ENCODE data around the gene TMEM61.
"Not testable (repeated sequence)": the region's sequence is repeated elsewhere in the genome, so short reads cannot be mapped to it uniquely, and the experiment has no call there.

Gene TMEM61

DNA sequence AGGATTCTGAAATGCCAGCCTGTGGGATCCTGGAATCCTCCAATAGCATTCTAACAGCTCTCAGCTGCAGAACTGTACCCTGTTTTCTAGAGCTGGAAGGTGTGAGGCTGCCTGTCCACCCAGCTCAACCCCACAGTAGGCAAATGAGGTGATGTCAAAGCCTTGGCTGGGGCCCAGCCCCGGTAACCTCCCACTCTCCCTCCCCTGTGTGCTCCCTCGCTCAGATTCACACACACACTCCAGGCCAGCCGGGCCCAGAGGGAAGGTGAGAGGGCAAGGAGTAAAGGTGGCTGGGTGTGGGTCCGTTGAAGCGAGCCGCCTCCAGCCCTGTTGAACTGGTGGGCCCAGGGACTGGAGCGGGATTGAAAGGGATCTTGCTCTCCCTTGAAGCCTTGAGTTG is 18.2 kb downstream of the TMEM61 start, which contains the start of gene BSND:
Gene BSND (plus strand): TSS at position 257 of the 400 bp plus-strand sequence. CDS start 254 bp downstream, outside the sequence.
- in situ Hi-C loops (cut with MboI; ENCODE audit: low sequenced_read_pairs) = loop anchor here (5.0 kb wide), 1 partner anchor 46 kb away; no protein-coding TSS in a partner anchor

DNA sequence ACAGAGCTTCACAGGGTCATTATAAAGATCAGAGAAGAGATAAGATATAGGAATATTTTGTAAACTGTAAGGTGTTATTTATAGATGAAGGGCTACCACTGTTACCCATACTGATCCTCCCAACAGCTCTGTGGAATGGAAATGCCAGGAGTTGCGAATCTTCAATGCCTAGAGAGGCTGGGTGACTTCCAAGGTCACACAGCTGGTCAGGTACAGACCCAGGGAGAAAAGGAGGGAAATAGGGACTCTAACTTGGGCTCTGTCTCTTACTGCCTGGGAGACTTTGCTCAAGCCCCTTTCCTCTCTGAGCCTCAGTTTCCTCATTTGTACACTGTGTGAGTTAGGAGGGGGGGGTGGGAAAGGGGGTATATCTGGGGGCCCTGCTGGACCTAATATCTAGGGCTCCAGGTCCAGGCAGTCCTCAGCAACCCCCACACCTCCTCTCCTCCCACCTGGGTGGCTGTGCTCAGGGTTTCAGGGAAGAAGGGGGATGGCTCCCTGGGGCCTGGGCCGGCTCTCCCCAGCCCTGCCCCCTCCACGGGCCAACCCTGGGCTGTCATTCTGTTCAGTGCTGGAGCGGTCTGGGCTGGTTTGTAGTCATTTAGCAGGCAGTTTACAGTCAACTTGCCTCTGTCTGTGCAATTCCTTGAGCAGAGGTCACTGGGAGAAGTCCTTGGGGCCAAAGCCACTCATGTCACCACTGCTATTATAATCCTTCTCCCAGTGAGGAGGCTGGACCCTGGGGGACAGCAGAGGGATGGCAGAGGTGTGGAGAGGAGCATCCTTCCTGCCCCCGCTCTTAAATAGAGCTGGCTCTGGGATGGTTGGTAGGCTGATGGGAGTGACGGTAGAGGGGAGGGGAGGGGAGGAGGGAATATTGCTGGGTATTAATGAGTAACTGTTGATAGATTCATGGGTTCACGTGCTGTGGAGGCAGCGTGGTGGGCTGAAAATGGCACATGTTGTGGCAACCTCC is 20.0 kb downstream of the TMEM61 start:
- in situ Hi-C loops (cut with MboI; ENCODE audit: low sequenced_read_pairs) = no loop called here

DNA sequence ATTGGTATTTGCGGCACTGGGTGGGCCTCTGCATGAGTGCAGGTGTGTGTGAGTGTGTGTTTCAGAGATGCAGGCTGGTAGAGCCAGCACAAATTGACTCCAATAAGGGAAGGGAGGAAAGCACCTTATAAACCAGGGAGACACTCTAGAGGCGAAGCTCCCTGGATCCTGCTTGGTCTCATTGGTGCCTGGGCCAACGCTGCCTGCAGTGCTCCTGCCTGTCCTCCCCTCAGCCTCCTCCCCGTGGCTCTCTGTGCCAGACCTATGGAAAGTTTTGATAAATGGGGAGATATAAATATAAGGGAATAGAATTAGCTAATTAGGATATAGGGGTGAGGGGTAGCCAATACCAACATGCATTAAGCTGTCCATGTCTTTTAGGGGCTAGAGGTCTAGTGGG is 20.9 kb downstream of the TMEM61 start:
- in situ Hi-C loops (cut with MboI; ENCODE audit: low sequenced_read_pairs) = no loop called here

DNA sequence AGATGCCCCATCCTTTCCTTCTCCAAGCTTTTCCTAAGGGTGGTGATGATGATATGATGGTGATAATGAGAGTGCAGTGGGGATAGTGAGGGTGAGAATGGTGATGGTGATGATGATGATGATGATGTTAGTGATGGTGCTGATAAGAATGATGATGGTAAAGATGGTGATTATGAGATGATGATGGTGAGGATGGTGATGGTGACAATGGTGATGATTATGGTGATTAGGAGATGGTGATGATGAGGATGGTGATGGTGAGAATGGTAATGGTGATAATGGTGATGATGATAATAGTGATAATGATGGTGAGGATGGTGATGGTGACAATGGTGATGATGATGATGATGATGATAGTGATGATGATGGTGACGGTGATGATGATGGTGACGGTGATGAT is 22.3 kb downstream of the TMEM61 start:
- in situ Hi-C loops (cut with MboI; ENCODE audit: low sequenced_read_pairs) = no loop called here

DNA sequence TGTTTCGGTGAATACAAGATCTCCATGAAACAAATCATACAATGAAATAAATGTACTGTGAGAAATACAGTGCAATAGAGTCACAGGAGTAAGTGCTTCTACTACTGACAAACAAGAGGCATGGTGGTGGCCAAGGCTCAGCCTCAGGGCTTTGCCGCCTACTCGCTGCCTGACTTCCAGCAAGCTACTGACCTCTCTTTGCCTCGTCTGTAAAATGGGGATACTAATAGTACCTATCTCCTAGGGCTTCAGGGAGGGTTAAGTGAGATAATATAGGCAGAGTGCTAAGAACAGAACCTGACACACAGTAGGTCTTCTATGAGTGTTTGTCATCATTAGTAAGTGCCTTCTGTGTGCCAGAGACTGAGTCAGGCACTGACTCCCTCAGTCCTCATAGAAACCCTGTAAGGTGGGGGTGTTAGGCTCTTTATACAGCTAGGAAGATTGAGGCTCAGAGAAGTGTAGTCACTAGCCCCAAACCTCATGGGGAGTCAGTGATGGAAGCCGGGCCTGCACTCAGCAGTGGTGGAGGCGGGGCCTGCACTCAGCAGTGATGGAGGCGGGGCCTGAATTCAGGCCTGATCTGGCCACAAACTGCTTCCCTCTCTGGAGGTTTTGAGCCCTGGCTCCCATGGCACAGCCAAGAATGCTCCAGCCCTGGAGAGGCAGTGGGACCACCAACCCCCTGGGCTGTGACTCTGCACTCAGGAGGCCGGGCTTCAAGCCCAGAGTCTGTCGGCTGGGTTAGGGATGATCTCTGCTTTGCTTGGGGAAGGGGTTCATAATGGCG is 25.1 kb downstream of the TMEM61 start:
- in situ Hi-C loops (cut with MboI; ENCODE audit: low sequenced_read_pairs) = no loop called here

DNA sequence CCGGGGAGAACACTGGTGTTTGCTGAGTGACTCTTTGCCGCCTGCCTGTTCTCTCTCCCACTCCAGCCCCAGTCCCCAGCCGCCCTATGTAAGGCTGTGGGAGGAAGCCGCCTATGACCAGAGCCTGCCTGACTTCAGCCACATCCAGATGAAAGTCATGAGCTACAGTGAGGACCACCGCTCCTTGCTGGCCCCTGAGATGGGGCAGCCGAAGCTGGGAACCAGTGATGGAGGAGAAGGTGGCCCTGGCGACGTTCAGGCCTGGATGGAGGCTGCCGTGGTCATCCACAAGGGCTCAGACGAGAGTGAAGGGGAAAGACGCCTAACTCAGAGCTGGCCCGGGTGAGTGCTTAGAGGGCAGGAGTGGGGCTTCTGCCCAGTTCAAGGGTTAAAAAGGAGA is 26.5 kb downstream of the TMEM61 start:
- in situ Hi-C loops (cut with MboI; ENCODE audit: low sequenced_read_pairs) = no loop called here

DNA sequence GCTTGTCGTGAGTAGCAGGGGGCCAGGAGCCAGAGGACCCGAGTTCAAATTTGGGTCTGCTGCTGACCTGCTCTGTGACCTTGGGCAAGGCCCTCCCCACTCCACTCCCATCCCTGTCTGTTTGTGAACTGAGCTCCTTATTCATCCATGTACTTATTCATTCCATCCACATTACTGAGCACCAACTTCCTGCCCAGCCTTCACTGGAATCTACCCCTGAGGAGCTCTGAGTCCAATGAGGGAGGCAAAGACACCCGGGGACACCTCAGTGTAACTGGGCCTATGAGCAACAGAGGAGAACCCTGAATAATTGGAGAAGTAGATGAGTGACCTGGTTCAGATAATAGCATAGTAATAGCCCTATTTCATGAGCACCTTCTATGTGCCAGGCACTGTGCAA is 27.2 kb downstream of the TMEM61 start:
- in situ Hi-C loops (cut with MboI; ENCODE audit: low sequenced_read_pairs) = no loop called here

DNA sequence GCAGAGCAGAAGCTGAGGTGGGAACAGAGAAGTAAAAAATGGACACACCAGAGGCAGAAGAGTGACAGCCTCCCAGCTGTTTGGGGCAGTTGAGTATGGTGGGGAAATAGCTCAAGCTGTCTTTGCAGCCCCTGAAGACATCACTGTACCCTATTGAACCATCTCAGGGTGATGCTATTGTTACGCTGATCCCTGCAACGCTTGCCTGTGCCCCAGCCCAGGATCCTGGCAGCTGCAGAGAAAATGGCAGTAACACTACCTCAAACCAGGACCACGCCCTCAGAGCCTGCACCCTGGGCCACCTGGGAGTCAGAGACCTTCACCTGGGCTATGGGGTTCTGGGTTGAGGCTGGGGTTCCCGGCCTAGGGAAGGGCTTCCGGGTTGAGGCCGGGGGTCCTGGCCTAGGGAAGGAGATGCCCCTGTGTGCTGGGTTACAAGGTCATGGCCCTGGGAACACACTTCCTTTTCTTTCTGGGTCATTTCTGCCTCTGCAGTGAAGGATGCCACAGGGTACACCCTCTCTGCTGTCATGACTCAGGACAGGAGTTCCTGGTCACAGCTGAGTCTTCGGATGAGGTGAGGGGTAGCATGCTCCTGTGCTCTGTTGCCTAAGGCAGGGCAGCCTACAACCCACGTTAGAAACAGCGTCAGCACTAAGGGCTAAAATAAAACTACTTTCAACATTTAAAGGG is 29.9 kb downstream of the TMEM61 start:
- in situ Hi-C loops (cut with MboI; ENCODE audit: low sequenced_read_pairs) = no loop called here

DNA sequence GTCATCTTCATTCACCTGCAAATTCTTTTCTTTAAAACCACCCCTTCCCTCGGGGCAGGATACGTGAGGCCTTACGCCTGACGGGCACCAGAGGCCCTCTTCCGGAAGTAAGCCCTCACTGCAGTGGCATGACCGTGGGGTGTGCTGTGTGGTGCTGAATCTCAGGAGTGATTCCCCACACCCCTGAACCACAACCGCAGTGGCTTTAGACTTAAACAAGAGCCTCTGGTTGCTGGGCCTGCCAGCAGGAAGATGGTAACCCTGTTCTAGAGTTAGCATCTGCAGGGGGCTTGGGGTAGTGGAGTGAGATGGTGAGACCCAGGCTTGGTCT is 30.4 kb downstream of the TMEM61 start:
- in situ Hi-C loops (cut with MboI; ENCODE audit: low sequenced_read_pairs) = no loop called here

DNA sequence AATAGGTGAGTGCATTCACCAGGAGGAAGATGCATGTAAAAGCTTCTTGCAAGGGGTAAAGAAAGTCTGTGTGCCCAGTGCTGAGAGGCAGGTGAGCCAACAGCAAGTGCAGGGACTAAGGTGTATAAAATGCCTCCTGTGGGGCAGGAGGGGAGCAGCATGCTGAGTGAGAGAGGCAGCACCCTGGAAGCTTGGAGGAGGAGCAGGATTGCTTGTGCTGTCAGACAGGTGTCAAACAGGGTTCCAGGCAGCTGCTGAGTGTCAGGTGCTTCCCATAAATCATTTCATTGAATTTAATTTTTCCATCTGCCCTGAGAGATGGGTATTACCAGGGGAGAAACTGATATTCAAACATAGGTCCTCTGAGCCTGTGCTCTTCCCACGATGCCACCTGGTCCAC is 32.2 kb downstream of the TMEM61 start:
- in situ Hi-C loops (cut with MboI; ENCODE audit: low sequenced_read_pairs) = no loop called here

DNA sequence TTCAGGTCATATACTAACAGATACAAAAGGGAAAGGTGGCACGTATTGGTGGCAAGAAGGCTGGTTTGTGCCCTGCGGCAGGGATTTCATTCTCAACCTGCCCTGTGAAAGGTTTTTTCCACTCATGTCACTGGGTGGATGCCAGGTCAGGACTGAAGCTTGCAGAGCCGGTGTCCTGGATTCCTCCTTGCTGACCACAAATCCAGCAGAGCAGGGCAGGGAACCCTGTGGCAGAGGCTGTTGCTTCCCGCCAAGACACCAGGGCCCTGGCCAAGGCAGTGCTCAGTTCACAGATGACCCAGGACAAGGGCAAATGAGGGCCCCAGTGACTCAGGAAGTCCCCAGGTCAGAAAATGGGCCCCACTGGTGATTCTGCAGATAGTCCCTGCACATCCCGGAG is 34.7 kb downstream of the TMEM61 start:
- in situ Hi-C loops (cut with MboI; ENCODE audit: low sequenced_read_pairs) = no loop called here

DNA sequence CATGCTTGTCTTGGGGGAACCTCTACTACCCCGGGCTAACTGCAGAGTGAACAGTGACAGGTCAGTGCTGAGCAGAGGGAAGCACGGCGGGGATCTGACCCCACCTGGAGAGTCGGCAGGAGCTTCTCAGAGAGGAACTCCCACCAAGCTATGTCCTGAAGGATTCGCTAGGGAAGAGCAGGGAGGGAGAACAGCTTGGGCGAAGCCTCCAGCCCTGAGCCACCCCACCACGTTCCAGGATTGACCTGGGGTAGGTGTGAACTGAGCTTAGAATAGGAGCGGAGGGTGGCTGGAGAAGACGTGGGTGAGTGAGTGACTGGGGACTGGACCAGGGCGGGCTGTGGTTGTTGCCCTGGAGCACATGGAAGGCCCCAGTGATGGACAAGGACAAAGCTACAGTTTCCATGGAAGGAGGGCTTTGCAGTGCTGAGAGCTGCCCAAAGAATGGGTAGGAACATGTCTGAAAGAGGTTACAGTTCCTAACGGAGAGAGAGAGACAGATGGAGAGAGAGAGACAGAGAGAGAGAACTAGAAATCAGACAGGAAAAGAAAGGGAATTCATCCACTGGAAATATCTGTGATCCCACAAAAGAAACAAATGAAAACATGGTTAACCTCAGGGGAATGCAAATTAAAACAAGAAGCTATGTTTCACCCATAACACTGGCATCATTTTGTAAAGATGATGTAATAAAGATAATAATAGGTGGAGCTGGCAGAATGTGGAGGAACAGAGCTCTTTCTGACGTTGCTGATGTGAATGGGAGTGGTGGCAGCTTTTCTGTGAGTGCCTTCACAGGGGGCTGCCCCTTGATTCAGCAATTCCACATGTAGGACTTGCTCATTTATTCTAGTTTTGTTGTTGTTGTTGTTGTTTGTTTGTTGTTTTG is 35.5 kb downstream of the TMEM61 start:
- in situ Hi-C loops (cut with MboI; ENCODE audit: low sequenced_read_pairs) = no loop called here

DNA sequence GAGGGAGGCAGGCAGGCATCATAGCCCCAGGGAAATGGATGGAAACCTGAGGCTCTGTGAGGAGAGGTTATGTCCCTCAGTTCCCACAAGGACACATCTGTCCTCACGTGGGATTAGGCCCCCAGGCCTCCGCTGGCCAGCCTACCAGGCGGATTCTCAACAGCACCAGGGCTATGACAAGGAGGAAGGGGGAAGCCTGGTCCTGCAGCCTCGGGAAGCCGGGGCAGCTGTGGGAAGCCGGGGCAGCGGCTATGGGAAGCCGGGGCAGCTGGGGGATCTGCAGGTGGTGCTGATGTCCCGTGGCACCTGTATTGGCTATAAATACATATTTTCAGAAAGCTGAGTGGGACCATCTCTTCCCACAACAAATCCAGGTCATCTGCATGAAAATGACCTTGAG is 38.0 kb downstream of the TMEM61 start:
- in situ Hi-C loops (cut with MboI; ENCODE audit: low sequenced_read_pairs) = no loop called here

DNA sequence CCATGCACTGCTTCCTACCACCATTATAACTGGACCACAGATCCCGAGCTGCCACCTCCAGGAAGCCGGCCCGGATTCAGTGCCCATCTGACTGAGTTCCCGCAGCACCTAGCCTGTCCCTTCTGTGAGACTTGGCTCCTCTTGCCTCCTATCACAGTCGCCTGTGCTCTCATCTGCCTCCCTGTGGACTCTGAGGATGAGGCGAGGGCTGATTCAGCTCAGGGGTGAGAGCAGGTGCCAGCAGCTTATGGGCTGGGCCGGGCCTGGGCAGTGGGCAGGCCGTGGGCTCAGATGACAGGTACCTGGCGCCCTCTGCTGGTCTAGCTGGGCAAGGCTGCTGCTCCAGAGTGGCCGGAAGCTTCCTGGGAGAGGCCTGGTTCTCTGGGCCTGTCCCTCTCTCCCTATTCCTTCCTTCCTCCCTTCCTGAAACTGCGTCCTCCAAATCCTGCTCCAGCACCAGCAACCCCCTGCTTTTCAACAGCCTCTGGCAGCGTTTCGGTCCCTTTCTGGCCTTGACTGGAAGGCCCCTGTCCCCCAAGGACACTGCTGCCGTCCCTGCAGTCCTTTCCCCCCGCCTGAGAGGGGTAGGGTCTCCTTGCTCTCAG is 41.6 kb downstream of the TMEM61 start:
- in situ Hi-C loops (cut with MboI; ENCODE audit: low sequenced_read_pairs) = no loop called here

DNA sequence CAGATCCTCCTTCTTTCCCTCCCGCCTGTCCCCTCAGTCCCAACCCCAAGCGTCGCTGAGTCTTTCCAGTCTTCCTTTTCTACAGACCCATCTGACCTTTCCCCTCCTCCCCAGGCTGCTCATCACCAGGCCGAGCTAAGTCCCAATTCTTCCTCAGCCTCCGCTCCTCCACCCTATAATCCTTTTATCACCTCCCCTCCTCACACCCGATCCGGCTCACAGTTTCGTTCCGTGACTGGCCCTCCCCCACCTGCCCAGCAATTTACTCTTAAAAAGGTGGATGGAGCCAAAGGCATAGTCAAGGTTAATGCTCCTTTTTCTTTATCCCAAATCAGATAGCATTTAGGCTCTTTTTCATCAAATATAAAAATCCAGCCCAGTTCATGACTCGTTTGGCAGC is 43.7 kb downstream of the TMEM61 start:
- in situ Hi-C loops (cut with MboI; ENCODE audit: low sequenced_read_pairs) = not testable (repeated sequence)

DNA sequence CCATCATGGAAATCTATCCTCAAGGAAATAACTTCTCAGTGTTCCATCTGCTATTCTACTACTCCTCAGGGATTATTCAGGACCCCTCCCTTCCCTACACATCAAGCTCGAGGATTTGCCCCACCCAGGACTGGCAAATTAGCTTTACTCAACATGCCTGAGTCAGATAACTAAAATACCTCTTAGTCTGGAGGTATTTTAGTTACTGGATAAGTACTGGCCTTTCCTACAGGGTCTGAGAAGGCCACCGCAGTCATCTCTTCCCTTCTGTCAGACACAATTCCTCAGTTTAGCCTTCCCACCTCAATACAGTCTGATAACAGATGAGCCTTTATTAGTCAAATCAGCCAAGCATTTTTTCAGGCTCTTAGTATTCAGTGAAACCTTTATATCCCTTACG is 46.3 kb downstream of the TMEM61 start:
- in situ Hi-C loops (cut with MboI; ENCODE audit: low sequenced_read_pairs) = not testable (repeated sequence)

DNA sequence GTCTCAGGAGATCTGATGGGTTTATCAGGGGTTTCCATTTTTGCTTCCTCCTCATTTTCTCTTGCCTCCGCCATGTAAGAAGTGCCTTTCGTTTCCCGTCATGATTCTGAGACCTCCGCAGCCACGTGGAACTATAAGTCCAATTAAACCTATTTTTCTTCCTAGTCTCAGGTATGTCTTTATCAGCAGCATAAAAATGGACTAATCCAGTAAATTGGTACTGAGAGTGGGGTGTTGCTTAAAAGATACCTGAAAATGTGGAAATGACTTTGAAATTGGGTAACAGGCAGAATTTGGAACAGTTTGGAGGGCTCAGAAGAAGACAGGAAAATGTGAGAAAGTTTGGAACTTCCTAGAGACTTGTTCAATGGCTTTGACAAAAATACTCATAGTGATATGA is 50.7 kb downstream of the TMEM61 start:
- in situ Hi-C loops (cut with MboI; ENCODE audit: low sequenced_read_pairs) = not testable (repeated sequence)

DNA sequence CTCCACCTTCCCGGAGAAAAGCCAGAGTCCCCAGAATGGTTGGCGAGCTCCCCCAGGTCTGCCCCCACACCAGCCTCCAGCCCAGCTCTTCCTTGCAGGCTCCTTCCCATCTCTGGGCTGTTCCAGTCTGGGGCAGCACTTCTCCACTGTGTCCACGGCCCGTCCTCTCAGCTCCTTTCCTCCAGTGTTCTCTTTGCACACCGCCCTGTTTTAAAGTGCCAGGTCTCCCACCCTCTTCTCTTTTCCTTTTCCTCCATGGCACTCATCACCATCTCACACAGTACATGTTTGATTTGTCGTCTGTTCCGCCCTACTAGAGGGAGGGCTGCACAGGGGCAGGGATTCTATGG is 52.8 kb downstream of the TMEM61 start:
- in situ Hi-C loops (cut with MboI; ENCODE audit: low sequenced_read_pairs) = no loop called here

DNA sequence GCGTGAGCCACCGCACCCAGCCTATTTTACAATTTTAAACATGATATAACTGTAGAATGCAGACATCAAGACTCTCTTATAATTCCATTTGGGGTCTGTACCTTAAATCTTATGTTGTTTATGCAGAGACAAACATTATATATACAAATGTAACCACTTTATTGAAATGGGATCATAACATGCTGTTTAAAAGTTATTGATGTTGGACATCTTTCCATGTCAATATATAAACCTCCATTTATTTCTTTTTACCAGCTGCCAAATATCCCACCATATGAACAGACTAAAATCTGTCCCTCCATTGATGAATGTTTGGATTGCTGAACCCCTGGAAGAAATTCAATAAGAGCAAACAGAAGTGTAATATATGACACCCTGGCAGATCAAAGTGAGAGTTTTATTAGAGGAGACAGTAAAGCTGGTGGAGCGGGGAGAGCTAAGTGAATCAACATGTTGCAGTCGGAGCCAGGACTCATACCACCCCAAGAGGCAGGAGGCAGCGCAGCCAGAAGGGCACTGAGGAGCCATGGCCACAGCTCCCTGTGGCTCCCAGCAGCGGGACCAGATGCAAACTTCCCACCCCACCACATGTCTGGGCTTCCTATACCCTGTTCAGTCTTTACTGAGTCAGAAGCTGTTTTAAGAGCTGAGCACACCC is 54.2 kb downstream of the TMEM61 start:
- in situ Hi-C loops (cut with MboI; ENCODE audit: low sequenced_read_pairs) = no loop called here

DNA sequence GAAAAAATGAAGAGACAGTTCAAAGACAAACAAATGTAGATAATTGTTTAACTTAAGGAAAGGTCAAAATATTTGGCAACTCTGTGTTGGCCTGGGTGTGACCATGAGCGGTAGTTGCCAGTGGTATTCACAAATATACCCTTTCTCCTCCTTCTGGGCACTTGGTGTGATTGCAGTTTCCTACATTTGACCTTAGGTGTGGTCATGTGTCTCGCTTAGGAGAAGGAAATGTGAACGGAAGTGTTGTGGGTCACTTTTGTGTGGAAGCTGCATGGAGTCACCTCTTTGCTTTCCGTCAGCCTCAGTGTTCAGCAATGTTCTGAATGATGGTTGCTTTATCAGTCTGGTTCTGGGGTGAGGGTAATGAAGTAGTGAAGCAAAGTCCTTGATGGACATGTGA is 55.5 kb downstream of the TMEM61 start:
- in situ Hi-C loops (cut with MboI; ENCODE audit: low sequenced_read_pairs) = no loop called here

Measured in HL-60/S4 treated with phorbol 12-myristate 13-acetate at 8.2 ng/mL for 4 days and 3 days (cell line).